ENCODE results near the gene RBM43. TPM values are rescaled to one million over a fixed set of nuclear protein-coding genes. Genes with fewer than 3 reads are reported as not detected.

Gene RBM43
- total RNA-seq, 1 experiment from 2014 or later, result 1.8 TPM

- Mint-ChIP-seq H3K9me3 (0 out of 5 replicates have a peak, but pooled peaks cover 0 to 6% of the 10 kb centered on the region in 2 experiments), H3K4me1 (peaks cover 0 to 4% of the 10 kb centered on the region in 2 experiments; a peak in 1 of 4 replicates), H3K4me3 (no peak overlapping the region; a peak in 1 of 5 replicates), H3K36me3 (ENCODE audit: insufficient read depth in 1 of 3, low read depth in 3 of 3) (no peaks in the 10 kb centered on the region), H3K27ac (no peak overlapping the region), H3K27me3 (ENCODE audit: low read depth) (no peaks in the 10 kb centered on the region)
- no peak overlapping the region for H4K8ac ChIP-seq (replicated peaks; ENCODE audit: insufficient read length, low read depth, low read length)
- no peak overlapping the region for H2BK12ac ChIP-seq (ENCODE audit: insufficient read length, low read depth, low read length)
- H3K27me3 ChIP-seq (ENCODE audit: insufficient read depth, low read length), result no peaks in the 10 kb centered on the region
- H2BK5ac ChIP-seq (ENCODE audit: insufficient read length, low read length), result no peak overlapping the region
- H3K56ac ChIP-seq (ENCODE audit: insufficient read length, low read depth, low read length), result no peak overlapping the region
- no peaks in the 10 kb centered on the region for H3K79me2 ChIP-seq (ENCODE audit: insufficient read depth, low read length)
- H2BK15ac ChIP-seq (ENCODE audit: low read depth, low read length), result no peak overlapping the region
- H3K18ac ChIP-seq (ENCODE audit: insufficient read length, low read depth, low read length), result no peak overlapping the region
- no peak overlapping the region for H3K14ac ChIP-seq (ENCODE audit: insufficient read depth, low read length)
- H2BK20ac ChIP-seq (ENCODE audit: low read depth, low read length, poor library complexity, severe bottlenecking), result no peak overlapping the region
- no peaks in the 10 kb centered on the region for H3K9me3 ChIP-seq (ENCODE audit: control insufficient read depth, low read depth, low read length)
- H3K4me2 ChIP-seq (ENCODE audit: insufficient read depth, insufficient read length, low read length), result no peak overlapping the region
- WGBS (ENCODE audit: extremely low coverage, insufficient read length, low lambda C conversion rate), result no CpG with 5 or more reads among the region's 2 CpGs
- no peak overlapping the region for H3K27ac ChIP-seq (ENCODE audit: insufficient read length, low read depth, low read length)
- no peaks in the 10 kb centered on the region for H3K23me2 ChIP-seq (ENCODE audit: insufficient read length, low read depth, low read length, poor library complexity, severe bottlenecking)
- H2AFZ ChIP-seq (ENCODE audit: low read length), result no peak overlapping the region
- no peak overlapping the region for H3K4ac ChIP-seq (ENCODE audit: low read depth, low read length)
- no peak overlapping the region for H3K9ac ChIP-seq (ENCODE audit: extremely low read depth, insufficient read length, low read length)
- no peak overlapping the region for H2BK120ac ChIP-seq (ENCODE audit: low read depth, low read length, poor library complexity, severe bottlenecking)
- TF ChIP-seq CTCF (conservative IDR thresholded peaks at IDR 0.05), result no peak
- no peak overlapping the region for H3T11ph ChIP-seq (ENCODE audit: low read length)
- no peaks in the 10 kb centered on the region for H3K4me1 ChIP-seq (ENCODE audit: insufficient read depth, low read length)
- no peak overlapping the region for H4K5ac ChIP-seq (ENCODE audit: insufficient read length, low read depth, low read length)
- no peak overlapping the region for H3K23ac ChIP-seq (ENCODE audit: insufficient read length, low read depth, low read length)
- no peaks in the 10 kb centered on the region for H3K79me1 ChIP-seq (ENCODE audit: insufficient read depth, low read depth, low read length, poor library complexity, severe bottlenecking)
- no peak overlapping the region for H2AK5ac ChIP-seq (ENCODE audit: insufficient read length, low read length)
- H4K91ac ChIP-seq (ENCODE audit: insufficient read length, low read depth, low read length), result no peak overlapping the region
- DNase-seq, result no peak
- H4K20me1 ChIP-seq (ENCODE audit: control insufficient read depth, insufficient read depth, insufficient read length), result no peaks in the 10 kb centered on the region
Observed at GRCh38 chr2:151230627-151231140, 31.0 kb downstream of the RBM43 start.
